ENCODE data around the gene APP.

GRCh38 chr21:26123012-26123411 is 47.6 kb downstream of the APP start:
- TF ChIP-seq, protein P1, sequence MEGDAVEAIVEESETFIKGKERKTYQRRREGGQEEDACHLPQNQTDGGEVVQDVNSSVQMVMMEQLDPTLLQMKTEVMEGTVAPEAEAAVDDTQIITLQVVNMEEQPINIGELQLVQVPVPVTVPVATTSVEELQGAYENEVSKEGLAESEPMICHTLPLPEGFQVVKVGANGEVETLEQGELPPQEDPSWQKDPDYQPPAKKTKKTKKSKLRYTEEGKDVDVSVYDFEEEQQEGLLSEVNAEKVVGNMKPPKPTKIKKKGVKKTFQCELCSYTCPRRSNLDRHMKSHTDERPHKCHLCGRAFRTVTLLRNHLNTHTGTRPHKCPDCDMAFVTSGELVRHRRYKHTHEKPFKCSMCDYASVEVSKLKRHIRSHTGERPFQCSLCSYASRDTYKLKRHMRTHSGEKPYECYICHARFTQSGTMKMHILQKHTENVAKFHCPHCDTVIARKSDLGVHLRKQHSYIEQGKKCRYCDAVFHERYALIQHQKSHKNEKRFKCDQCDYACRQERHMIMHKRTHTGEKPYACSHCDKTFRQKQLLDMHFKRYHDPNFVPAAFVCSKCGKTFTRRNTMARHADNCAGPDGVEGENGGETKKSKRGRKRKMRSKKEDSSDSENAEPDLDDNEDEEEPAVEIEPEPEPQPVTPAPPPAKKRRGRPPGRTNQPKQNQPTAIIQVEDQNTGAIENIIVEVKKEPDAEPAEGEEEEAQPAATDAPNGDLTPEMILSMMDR (IDR thresholded peaks at IDR 0.05): no peak
- TF ChIP-seq POLR2A (IDR thresholded peaks at IDR 0.05): no peak
